Esophagus squamous epithelium (tissue), 4 donors: Measurements from ENCODE around the gene SCMH1.

Experiments used
- CTCF ChIP-seq, 6 experiments: fragments of 450-650 bp in 4 of 6; fragments of 200-600 bp in 2 of 6; sonication (generic) in 2 of 6; IDR thresholded peaks; one replicate each; pipeline ENCODE4 v1.5.1; 2016 to 2019; ENCODE audit warnings: antibody characterized with exemption in 6 of 6, mild to moderate bottlenecking in 4 of 6, moderate library complexity in 4 of 6
- POLR2A ChIP-seq, 4 donors: fragments of 450-650 bp; IDR thresholded peaks; one replicate each; pipeline ENCODE4 v1.6.1; 2017; ENCODE audit warnings: antibody characterized with exemption in 4 of 4, mild to moderate bottlenecking in 4 of 4, moderate library complexity in 3 of 4

DNA sequence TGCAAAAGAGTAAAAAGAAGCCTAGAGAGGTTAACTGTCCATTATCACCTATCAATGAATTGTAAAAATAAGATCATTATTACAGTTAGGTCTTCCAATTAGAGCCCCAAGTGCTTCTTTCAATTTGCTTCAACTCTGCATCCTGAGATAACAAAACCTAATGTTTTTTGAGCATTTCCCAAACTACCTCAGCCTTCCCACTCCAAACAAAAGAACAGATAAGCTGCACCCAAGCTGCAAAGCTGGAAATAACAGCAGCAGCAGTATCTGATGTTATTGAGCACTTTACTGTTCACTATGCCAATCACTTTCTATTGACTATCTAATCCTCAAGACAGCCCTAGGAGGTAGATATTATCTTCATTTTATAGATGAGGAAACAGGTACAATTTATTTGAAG, 123.5 kb downstream of the SCMH1 start:
- no peak for TF ChIP-seq CTCF (IDR thresholded peaks at IDR 0.05)
- no peak for TF ChIP-seq POLR2A (IDR thresholded peaks at IDR 0.05)
